Measurements from ENCODE around the gene PPP2R3A.
"Not testable (repeated sequence)": the region's sequence is repeated elsewhere in the genome, so short reads cannot be mapped to it uniquely, and the experiment has no call there.

The PPP2R3A gene

DNA sequence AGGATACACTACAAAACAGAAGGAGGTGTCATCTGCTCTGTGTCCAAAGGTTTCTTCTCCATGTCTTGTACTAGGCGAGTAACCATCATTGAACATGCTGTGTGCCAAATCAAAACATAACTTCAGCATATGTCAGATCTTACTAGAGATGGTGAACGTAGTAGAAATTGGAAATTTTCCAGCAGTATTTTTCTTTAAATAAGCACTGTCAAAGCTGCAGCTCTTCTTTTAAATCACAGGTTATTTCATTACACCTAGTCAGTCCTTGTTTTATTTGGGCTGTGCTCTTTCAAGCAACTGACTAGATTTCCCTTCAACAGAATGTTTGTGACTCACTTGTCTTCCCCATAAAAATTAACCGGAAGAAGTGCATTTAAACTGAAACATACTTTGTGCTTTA lies 184.1 kb downstream of the PPP2R3A start:
- H3K4me3 ChIP-seq (replicated peaks; ENCODE audit: low read depth, low read length) = no peak overlapping the region
- DNase-seq (ENCODE audit: low read depth) = peak; percentile 11
- TF ChIP-seq, protein P1, sequence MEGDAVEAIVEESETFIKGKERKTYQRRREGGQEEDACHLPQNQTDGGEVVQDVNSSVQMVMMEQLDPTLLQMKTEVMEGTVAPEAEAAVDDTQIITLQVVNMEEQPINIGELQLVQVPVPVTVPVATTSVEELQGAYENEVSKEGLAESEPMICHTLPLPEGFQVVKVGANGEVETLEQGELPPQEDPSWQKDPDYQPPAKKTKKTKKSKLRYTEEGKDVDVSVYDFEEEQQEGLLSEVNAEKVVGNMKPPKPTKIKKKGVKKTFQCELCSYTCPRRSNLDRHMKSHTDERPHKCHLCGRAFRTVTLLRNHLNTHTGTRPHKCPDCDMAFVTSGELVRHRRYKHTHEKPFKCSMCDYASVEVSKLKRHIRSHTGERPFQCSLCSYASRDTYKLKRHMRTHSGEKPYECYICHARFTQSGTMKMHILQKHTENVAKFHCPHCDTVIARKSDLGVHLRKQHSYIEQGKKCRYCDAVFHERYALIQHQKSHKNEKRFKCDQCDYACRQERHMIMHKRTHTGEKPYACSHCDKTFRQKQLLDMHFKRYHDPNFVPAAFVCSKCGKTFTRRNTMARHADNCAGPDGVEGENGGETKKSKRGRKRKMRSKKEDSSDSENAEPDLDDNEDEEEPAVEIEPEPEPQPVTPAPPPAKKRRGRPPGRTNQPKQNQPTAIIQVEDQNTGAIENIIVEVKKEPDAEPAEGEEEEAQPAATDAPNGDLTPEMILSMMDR (IDR thresholded peaks at IDR 0.05; ENCODE audit: low read length, missing control alignments) = no peak

DNA sequence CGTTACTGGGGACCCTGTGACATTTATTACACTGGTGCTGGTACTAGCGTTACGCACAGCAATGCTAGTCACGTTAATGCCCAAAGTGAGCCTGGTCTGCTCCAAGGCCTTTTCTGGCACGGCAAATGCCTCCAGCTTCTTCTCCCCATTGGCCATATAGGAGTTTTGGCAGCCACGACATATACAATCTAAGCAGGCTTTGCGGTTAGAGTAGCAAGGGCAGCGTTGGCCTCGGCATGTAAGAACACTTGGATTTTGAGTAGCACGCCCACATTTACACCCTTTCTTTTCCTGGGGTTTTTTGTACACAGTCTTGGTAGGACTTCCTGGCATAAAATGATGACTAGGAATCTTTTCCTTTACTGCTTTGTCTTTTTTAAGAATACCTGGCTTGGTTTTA lies 185.7 kb downstream of the PPP2R3A start:
- H3K4me3 ChIP-seq (replicated peaks; ENCODE audit: low read depth, low read length) = no peak overlapping the region
- TF ChIP-seq, protein P1 (IDR thresholded peaks at IDR 0.05; ENCODE audit: low read length, missing control alignments) = no peak
- DNase-seq (ENCODE audit: low read depth) = no peak

DNA sequence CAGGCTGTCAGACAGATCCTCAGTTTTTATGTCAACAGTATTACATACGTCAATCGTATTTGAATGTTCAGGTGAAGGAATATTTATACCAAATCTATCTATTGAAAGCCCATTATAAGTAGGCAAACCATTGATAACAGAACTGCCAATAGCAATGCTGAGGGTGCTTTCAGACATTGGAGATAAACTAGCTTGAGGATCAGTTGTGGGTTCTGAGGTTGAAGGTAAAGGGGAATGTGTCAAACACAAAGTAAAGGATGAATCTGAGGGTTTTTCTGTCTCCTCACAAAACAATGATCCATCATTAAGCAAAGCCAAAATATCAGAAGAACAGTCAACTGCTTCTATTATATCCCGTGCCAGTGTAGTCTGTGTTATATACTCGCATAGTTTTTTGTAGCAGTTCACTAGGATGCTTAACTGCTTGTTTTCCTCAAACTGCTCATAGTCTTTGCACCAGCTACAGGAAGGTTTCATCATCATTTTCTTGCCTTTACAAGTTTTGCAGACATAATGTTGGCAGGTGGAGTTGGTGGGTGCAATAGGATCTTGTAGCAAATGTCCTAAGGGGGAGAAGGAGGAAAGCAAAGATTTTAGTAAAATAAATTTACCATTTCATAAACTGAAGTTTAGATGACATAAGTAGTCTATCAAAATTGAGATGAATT lies 186.8 kb downstream of the PPP2R3A start:
- no peak overlapping the region for H3K4me3 ChIP-seq (replicated peaks; ENCODE audit: low read depth, low read length)
- TF ChIP-seq, protein P1 (IDR thresholded peaks at IDR 0.05; ENCODE audit: low read length, missing control alignments) = no peak
- no peak for DNase-seq (ENCODE audit: low read depth)

DNA sequence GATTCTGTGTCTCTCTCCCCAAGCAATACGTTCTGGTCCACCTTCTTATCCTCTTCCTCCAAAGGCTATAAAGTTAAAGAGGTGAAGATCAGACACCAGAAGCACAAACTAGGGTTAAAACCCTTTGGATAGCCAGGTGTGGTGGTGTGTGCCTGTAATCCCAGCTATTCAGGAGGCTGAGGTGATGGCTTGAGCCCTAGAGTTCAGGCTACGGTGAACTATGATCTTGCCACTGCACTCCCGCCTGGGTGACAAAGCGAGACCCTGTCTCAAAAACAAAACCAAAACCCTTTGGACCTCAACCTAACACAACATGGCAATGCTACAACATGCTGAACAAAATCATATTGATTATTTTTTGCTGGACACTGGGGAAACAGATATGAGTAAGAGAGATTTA lies 187.4 kb downstream of the PPP2R3A start:
- DNase-seq (ENCODE audit: low read depth) = no peak

DNA sequence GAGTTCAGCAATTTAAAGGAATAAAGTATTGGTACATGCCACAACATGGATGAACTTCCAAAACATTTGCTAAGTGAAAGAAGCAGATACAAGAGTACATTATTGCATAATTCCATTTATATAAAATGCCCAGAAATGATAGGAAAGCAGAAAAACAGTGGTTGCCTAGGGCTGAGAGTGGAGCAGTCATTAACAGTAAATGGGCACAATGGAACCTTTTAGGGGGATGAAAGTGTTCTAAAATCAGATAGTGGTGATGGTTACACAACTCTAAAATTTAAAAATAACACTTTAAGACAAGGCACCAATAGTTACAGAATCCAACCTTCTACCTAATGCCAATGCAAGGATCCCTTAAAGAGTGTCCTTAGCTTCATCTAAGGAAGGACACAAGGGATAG lies 196.0 kb downstream of the PPP2R3A start:
- peak; percentile 24 for DNase-seq (ENCODE audit: low read depth)

More for the DNA sequence above, 187.4 kb downstream of the PPP2R3A start:
- TF ChIP-seq, protein P1 (IDR thresholded peaks at IDR 0.05; ENCODE audit: low read length, missing control alignments) = no peak
- no peak overlapping the region for H3K4me3 ChIP-seq (replicated peaks; ENCODE audit: low read depth, low read length)

DNA sequence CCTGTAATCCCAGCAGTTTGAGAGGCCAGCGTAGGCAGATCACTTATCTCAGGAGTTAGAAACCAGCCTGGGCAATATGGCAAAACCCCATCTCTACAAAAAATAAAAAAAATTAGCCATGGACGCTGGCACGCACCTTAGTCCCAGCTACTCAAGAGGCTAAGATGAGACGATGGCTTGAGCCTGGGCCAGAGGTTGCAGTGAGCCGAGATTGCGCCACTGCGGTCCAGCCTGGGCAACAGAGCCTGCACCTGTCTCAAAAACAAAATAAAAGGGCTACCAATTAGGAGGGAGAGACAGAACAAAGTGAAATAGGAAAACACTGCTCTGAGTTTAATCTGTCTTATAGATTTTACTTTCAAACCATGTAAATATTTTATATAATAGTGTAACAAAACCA lies 196.8 kb downstream of the PPP2R3A start:
- TF ChIP-seq, protein P1 (IDR thresholded peaks at IDR 0.05; ENCODE audit: low read length, missing control alignments) = no peak
- H3K4me3 ChIP-seq (replicated peaks; ENCODE audit: low read depth, low read length) = no peak overlapping the region
- no peak for DNase-seq (ENCODE audit: low read depth)

More for the DNA sequence above, 196.0 kb downstream of the PPP2R3A start:
- H3K4me3 ChIP-seq (replicated peaks; ENCODE audit: low read depth, low read length) = no peak overlapping the region
- TF ChIP-seq, protein P1 (IDR thresholded peaks at IDR 0.05; ENCODE audit: low read length, missing control alignments) = no peak

DNA sequence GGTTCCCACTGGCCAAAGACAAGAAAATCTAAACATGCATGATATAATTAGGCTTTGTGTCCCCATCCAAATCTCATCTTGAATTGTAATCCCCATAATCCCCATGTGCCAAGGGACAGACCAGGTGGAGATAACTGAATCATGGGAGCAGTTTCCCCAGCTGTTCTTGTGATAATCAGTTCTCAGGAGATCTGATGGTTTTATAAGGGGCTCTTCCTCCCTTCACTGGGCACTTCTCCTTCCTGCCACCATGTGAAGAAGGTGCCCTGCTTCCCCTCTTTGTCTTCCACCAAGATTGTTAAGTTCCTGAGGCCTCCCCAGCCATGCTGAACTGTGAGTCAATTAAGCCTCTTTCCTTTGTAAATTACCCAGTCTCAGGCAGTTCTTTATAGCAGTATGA lies 198.1 kb downstream of the PPP2R3A start:
- DNase-seq (ENCODE audit: low read depth); H3K4me3 ChIP-seq (replicated peaks; ENCODE audit: low read depth, low read length): not testable (repeated sequence)
